Mammary epithelial cell (primary cell): ENCODE data around the gene MME.

ENCODE experiments used
- EZH2 ChIP-seq: IDR thresholded peaks from 2 replicates; pipeline ENCODE4 v1.6.1; 2012; ENCODE audit warnings: low read length, inconsistent platforms, borderline replicate concordance
- TF ChIP-seq, protein P1 (sequence below), 2 donors: IDR thresholded peaks in 1 of 2; conservative IDR thresholded peaks in 1 of 2; 2 replicates each; pipeline ENCODE4 v1.5.1; 2011 to 2012; ENCODE audit warnings: inconsistent platforms in 2 of 2, low read length in 2 of 2, mild to moderate bottlenecking in 2 of 2, control low read depth in 1 of 2, low read depth in 1 of 2; ENCODE audit not compliant: insufficient read depth in 1 of 2; ENCODE audit errors: extremely low read depth in 1 of 2

DNA sequence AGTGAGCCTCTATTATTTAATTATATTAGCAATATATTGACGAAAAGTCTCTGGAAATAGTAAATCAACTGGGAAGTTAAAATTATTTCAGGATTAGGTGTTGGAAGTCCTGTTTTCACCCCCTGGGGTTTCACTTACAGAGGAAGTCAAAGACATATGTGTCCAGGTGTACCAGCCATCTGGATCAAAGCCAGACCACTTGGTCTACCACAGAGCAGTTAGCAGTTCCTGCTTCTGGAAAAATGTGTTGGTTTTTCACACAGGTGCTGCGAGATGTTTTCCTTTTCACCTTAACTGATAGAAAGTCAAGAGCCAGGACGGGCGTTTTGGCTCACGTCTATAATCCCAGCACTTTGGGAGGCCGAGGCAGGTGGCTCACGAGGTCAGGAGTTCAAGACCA is 13.1 kb downstream of the MME start:
- TF ChIP-seq, protein P1, sequence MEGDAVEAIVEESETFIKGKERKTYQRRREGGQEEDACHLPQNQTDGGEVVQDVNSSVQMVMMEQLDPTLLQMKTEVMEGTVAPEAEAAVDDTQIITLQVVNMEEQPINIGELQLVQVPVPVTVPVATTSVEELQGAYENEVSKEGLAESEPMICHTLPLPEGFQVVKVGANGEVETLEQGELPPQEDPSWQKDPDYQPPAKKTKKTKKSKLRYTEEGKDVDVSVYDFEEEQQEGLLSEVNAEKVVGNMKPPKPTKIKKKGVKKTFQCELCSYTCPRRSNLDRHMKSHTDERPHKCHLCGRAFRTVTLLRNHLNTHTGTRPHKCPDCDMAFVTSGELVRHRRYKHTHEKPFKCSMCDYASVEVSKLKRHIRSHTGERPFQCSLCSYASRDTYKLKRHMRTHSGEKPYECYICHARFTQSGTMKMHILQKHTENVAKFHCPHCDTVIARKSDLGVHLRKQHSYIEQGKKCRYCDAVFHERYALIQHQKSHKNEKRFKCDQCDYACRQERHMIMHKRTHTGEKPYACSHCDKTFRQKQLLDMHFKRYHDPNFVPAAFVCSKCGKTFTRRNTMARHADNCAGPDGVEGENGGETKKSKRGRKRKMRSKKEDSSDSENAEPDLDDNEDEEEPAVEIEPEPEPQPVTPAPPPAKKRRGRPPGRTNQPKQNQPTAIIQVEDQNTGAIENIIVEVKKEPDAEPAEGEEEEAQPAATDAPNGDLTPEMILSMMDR (conservative IDR thresholded peaks at IDR 0.05 in 1 of 2, IDR thresholded peaks at IDR 0.05 in 1 of 2; ENCODE audit: extremely low read depth in 1 of 2, insufficient read depth in 1 of 2, low read depth in 1 of 2, low read length in 2 of 2): no peak
- TF ChIP-seq EZH2: no peak
